ENCODE data around the gene ZNF670.
A peak's percentile ranks its signal among the peaks of the same experiment; 100 is the strongest.

ZNF670 gene

GRCh38 chr1:247111700-247112478 is 33.3 kb upstream of the ZNF670 start:
- Mint-ChIP-seq H3K27me3 (peaks cover 49% of the 10 kb centered on the region), H3K9me3 (peaks cover 4% of the 10 kb centered on the region), H3K27ac (no peak overlapping the region), H3K4me1 (ENCODE audit: low read depth) (peaks cover 11% of the 10 kb centered on the region), H3K36me3 (ENCODE audit: low read depth) (peaks cover 9% of the 10 kb centered on the region), H3K4me3 (no peak overlapping the region)

- H3K4me3 Mint-ChIP-seq = peak overlapping the region; percentile 72
- H3K27ac Mint-ChIP-seq = no peak overlapping the region
- peaks cover 49% of the 10 kb centered on the region for H3K27me3 Mint-ChIP-seq
- H3K36me3 Mint-ChIP-seq (ENCODE audit: low read depth) = peaks cover 9% of the 10 kb centered on the region
- peaks cover 11% of the 10 kb centered on the region for H3K4me1 Mint-ChIP-seq (ENCODE audit: low read depth)
- peaks cover 4% of the 10 kb centered on the region for H3K9me3 Mint-ChIP-seq
Observed at GRCh38 chr1:247111259-247111699, 32.7 kb upstream of the ZNF670 start.

DNA sequence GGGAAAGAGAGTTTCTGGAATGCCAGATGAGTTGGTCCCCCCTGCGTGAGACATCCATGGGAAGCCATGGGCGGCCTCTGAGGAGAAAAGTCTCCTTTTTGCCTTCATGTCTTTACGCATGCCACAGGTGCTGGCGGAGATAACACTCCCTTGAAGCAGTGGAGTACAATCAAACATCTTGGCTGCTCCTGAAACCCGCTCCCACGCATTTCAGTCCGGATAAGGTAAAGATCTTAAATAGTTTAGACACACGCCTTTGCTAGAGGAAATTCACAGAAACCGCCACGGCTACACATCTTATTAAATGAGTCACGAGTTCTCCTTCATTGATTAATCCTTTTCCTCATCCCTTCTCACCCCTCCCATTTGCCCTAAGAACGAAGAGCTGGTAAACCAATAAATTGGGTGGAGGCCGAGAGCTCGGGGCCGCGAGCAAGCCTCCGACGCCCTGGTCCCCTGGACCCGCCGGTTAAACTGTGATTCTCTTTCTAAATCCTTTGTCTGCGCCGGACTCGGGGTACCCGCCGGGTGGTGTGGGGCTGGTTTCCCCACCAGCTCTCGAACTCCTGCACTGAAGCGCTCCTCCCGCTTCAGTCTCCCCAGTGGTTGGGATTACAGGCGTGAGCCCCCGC is 32.1 kb upstream of the ZNF670 start:
- Mint-ChIP-seq H3K4me1 (ENCODE audit: low read depth) (peaks cover 11% of the 10 kb centered on the region), H3K27me3 (peaks cover 49% of the 10 kb centered on the region), H3K27ac (no peak overlapping the region), H3K4me3 (peak overlapping the region; percentile 72), H3K36me3 (ENCODE audit: low read depth) (peaks cover 9% of the 10 kb centered on the region), H3K9me3 (peaks cover 4% of the 10 kb centered on the region)

- H3K4me1 Mint-ChIP-seq (ENCODE audit: low read depth) = peaks cover 21% of the 10 kb centered on the region
- peaks cover 15% of the 10 kb centered on the region for H3K9me3 Mint-ChIP-seq
- H3K27ac Mint-ChIP-seq = no peak overlapping the region
- peaks cover 17% of the 10 kb centered on the region for H3K36me3 Mint-ChIP-seq (ENCODE audit: low read depth)
- peaks cover 41% of the 10 kb centered on the region for H3K27me3 Mint-ChIP-seq
- no peak overlapping the region for H3K4me3 Mint-ChIP-seq
Observed at GRCh38 chr1:247107694-247108093, 29.1 kb upstream of the ZNF670 start.

DNA sequence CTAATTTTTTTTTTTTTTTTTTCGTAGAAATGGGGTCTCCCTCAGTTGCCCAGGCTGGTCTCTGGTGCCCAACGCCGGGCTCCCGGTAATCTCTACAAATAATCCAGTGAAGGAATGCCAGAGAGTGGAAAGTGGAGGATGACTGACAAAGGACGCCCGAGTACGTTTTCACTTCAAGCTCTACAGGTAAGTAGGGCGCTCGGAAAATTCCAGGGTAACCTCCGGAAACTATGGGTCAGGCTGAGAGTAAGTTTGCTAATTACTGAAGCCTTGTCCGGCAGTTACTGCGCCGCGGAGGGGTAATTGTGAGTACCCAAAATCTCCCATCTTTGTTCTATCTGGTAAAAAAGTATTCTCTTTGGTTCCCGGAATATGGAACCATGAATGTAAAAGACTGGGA is 27.4 kb upstream of the ZNF670 start:
- Mint-ChIP-seq H3K27me3 (peaks cover 37% of the 10 kb centered on the region), H3K4me1 (ENCODE audit: low read depth) (peaks cover 24% of the 10 kb centered on the region), H3K27ac (no peak overlapping the region), H3K9me3 (peaks cover 27% of the 10 kb centered on the region), H3K4me3 (no peak overlapping the region), H3K36me3 (ENCODE audit: low read depth) (peaks cover 34% of the 10 kb centered on the region)

- H3K4me1 Mint-ChIP-seq (ENCODE audit: low read depth) = peaks cover 18% of the 10 kb centered on the region
- peak overlapping the region; percentile 4 for H3K4me3 Mint-ChIP-seq
- H3K9me3 Mint-ChIP-seq = peaks cover 35% of the 10 kb centered on the region
- H3K36me3 Mint-ChIP-seq (ENCODE audit: low read depth) = peaks cover 40% of the 10 kb centered on the region
- H3K27ac Mint-ChIP-seq = no peak overlapping the region
- peaks cover 31% of the 10 kb centered on the region for H3K27me3 Mint-ChIP-seq
Observed at GRCh38 chr1:247104965-247105364, 26.4 kb upstream of the ZNF670 start.

DNA sequence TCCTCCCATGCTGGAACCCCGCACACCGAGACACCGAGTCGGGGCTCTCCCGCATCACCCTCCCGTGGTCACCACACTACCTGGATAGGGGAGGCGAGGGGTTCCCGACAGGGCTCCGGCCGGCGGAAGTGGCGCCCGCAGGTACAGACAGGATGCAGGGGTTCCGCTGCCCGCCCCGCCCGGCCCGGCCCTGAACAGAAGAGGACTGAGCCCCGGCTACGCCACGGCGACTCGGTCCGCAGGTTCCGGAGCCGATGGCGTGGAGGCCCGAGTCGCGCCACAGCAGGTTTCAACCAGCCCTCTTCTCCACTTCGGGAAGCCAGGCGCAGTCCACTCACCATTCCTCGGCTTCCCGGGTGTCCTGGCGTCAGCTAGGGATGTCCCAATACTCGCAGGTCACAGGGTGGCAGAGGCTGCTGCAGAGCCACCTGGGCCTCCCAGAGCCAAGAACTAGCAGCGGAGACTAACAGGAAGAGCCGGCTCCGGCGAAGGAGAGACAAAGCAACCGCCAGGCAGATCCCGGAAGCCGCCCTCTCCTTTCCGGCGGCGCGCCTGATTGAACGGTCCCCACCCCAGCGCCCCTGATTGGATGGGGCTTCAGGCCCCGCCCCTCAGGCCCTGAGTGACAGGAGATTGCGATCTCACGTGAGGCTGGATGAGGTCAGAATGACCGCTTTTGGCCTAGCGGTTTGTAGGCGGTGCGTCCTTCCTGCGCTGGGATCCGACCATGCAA is 25.4 kb upstream of the ZNF670 start, which contains the start of gene ZNF669:
ZNF669 (minus strand) TSS at position 498 of the 733 bp plus-strand sequence; CDS start at position 341, 157 bp downstream.
- Mint-ChIP-seq H3K27ac (peak within 1 kb of the TSS; percentile 77), H3K36me3 (ENCODE audit: low read depth) (peaks cover 42% of the 10 kb centered on the region), H3K4me3 (peak within 1 kb of the TSS; percentile 90), H3K4me1 (ENCODE audit: low read depth) (peaks cover 14% of the 10 kb centered on the region), H3K27me3 (peaks cover 21% of the 10 kb centered on the region), H3K9me3 (peaks cover 36% of the 10 kb centered on the region)

DNA sequence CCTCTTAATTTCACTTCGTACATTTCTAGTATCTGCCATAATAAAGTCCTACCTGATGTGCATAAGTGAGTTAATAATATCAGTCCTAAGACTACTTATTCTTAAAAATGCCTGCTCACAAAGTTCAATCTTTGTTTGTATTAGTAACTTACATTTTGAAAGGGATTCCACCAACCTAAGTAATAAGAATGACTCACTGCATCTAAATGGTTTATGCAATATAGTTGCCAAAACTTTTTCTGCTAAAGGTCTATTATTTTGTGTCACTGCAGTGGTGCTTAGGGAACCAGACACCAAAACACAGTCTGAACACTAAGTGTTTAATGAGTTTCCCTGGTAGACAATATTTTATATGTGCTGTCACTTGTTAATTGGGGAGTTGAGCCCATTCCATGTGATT is 23.8 kb upstream of the ZNF670 start:
- Mint-ChIP-seq H3K4me1 (ENCODE audit: low read depth) (peaks cover 14% of the 10 kb centered on the region), H3K4me3 (peak overlapping the region; percentile 53), H3K9me3 (peaks cover 44% of the 10 kb centered on the region), H3K27ac (no peak overlapping the region), H3K27me3 (peaks cover 5% of the 10 kb centered on the region), H3K36me3 (ENCODE audit: low read depth) (peaks cover 59% of the 10 kb centered on the region)

DNA sequence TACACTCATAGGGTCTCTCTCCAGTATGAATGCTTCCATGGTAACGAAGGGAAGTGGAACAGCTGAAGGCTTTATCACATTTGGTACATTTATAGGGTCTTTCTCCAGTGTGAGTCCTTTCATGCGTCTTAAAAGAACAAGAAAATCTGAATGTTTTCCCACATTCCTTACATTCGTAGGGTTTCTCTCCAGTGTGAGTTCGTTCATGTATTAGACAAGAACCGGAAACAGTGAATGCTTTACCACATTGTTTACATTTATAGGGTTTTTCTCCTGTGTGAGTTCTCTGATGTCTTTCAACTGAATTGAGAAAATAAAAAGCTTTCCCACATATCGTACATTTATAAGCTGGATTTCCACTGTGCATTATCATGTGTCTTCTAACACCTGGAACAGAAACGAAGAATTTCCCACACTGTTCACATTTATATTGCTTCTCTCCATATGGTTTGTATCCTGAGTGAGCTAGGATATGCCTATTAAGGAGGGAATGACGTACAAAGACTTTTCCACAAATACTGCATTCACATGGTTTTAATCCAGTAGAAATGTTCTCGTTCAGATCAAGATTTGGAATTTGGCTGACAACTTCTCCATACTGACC is 22.2 kb upstream of the ZNF670 start:
- Mint-ChIP-seq H3K9me3 (peaks cover 56% of the 10 kb centered on the region), H3K4me3 (no peak overlapping the region), H3K27me3 (no peaks in the 10 kb centered on the region), H3K27ac (no peak overlapping the region), H3K4me1 (ENCODE audit: low read depth) (peaks cover 14% of the 10 kb centered on the region), H3K36me3 (ENCODE audit: low read depth) (peaks cover 71% of the 10 kb centered on the region)

GRCh38 chr1:247096958-247097357 is 18.3 kb upstream of the ZNF670 start:
- no peaks in the 10 kb centered on the region for H3K4me1 Mint-ChIP-seq (ENCODE audit: low read depth)
- H3K9me3 Mint-ChIP-seq = peaks cover 44% of the 10 kb centered on the region
- H3K27ac Mint-ChIP-seq = no peak overlapping the region
- H3K36me3 Mint-ChIP-seq (ENCODE audit: low read depth) = peaks cover 56% of the 10 kb centered on the region
- no peak overlapping the region for H3K4me3 Mint-ChIP-seq
- H3K27me3 Mint-ChIP-seq = no peaks in the 10 kb centered on the region

GRCh38 chr1:247096544-247096943 is 17.9 kb upstream of the ZNF670 start:
- H3K4me3 Mint-ChIP-seq = no peak overlapping the region
- no peaks in the 10 kb centered on the region for H3K4me1 Mint-ChIP-seq (ENCODE audit: low read depth)
- peaks cover 51% of the 10 kb centered on the region for H3K36me3 Mint-ChIP-seq (ENCODE audit: low read depth)
- no peaks in the 10 kb centered on the region for H3K27me3 Mint-ChIP-seq
- H3K27ac Mint-ChIP-seq = no peak overlapping the region
- peaks cover 40% of the 10 kb centered on the region for H3K9me3 Mint-ChIP-seq

DNA sequence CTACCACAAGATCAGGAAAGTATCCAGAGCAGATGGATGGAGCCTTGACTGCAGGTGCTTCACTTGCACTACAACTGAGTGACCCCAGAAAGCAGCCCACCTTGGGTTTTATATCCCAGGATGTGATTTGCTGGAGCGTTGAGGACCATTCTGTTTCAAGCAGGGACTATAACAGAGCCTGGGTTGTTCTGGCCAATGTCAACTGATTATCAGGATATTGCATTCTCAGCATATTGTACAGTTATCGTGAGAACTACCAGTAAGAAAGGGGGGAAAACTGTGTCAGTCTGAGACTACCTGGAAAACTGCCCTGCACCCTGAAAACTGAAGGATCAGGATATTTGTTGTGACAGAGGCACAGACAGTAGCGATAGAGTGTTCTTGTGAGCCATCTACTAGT is 17.5 kb upstream of the ZNF670 start:
- no peak overlapping the region for H3K4me3 Mint-ChIP-seq
- H3K36me3 Mint-ChIP-seq (ENCODE audit: low read depth) = peaks cover 47% of the 10 kb centered on the region
- H3K9me3 Mint-ChIP-seq = peaks cover 39% of the 10 kb centered on the region
- no peaks in the 10 kb centered on the region for H3K27me3 Mint-ChIP-seq
- H3K27ac Mint-ChIP-seq = no peak overlapping the region
- H3K4me1 Mint-ChIP-seq (ENCODE audit: low read depth) = no peaks in the 10 kb centered on the region

- no peaks in the 10 kb centered on the region for H3K27me3 Mint-ChIP-seq
- H3K27ac Mint-ChIP-seq = no peak overlapping the region
- H3K4me1 Mint-ChIP-seq (ENCODE audit: low read depth) = no peaks in the 10 kb centered on the region
- H3K9me3 Mint-ChIP-seq = peaks cover 4% of the 10 kb centered on the region
- H3K36me3 Mint-ChIP-seq (ENCODE audit: low read depth) = no peaks in the 10 kb centered on the region
- H3K4me3 Mint-ChIP-seq = no peak overlapping the region
Observed at GRCh38 chr1:247090455-247090854, 11.8 kb upstream of the ZNF670 start.

DNA sequence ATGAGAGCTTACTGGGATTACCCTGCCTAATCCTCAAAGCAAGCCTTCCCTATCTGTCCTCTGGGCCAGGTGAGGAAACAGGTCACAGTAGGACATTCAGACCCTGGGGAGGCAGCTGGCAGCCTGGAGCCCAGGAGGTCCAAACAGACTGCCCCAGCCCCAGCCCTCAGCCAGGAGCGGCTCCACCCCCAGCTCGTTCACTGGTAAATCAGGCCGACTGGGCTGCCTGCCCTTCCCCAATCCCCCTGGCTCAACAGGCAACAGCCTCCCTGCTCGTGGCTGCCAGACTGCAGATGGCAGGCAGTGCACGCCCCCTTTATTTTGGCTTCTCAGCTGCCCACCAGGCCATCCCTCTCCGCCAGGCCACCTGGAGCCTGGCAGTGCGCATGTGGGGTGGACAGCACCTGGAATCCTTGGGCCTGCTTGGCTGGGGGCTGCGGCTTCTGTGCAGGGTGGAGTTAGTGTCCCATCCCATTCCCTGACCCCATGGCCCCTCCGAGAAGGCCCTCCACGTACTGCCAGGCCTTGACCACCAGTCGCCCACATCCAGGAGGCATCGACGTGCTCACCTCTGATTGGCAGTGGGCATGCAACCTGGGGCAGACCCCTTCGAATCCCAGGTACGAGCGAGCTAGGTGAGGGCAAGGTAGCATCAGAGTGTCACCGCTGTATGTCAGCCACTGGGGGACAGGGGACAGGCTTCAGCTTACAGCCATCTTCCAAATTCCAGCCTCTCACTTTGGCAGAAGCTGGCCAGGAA is 11.2 kb upstream of the ZNF670 start:
- no peak overlapping the region for H3K27ac Mint-ChIP-seq
- H3K9me3 Mint-ChIP-seq = peaks cover 7% of the 10 kb centered on the region
- H3K4me3 Mint-ChIP-seq = no peak overlapping the region
- H3K27me3 Mint-ChIP-seq = no peaks in the 10 kb centered on the region
- no peaks in the 10 kb centered on the region for H3K4me1 Mint-ChIP-seq (ENCODE audit: low read depth)
- H3K36me3 Mint-ChIP-seq (ENCODE audit: low read depth) = no peaks in the 10 kb centered on the region

Data from stimulated activated naive CD8-positive, alpha-beta T cell treated with anti-CD3 and anti-CD28 coated beads, Interleukin-15, Interleukin-2, amounts not matched to agents 100 ng/mL and 50 ng/mL, for 24 hours (primary cell).